GM13976 (cell line): ENCODE results near the gene SOCS1.

Source experiments
- DNase-seq: peaks from one replicate; pipeline ENCODE4 v3.0.0; 2012; ENCODE audit warnings: low spot score
- in situ Hi-C: fragments of 300-500 bp; cut with MboI; formaldehyde crosslinking; loops from one replicate; pipeline ENCODE4 v1.12.0; 2022; ENCODE audit warnings: low sequenced_read_pairs, mixed read lengths, inconsistent platforms; ENCODE audit not compliant: unreplicated experiment
- TF ChIP-seq, protein P1 (sequence below): IDR thresholded peaks from 2 replicates; pipeline ENCODE4 v1.5.1; 2012; ENCODE audit warnings: borderline replicate concordance, mild to moderate bottlenecking; ENCODE audit not compliant: insufficient read depth; ENCODE audit errors: extremely low read depth, missing control alignments, control extremely low read depth

The SOCS1 gene

DNA sequence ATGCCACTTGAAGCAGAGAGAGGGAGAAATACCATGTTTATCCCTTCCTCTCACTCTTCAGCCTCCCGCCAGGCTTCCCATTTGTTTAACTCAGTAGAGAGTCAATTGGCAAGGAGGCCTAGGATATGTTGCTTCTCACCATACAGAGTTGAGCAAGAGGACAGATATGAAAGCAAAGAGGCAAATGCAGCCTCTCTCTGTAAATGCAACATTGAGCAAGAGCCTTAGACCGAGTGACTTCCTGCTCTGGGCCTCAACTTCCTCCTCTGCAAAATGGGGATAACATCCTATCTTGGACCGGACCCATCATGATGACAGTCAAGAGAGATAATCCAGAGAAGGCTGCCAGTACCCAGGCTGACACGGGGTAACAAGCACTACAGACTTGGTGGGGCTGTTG lies 36.8 kb downstream of the SOCS1 start:
- TF ChIP-seq, protein P1, sequence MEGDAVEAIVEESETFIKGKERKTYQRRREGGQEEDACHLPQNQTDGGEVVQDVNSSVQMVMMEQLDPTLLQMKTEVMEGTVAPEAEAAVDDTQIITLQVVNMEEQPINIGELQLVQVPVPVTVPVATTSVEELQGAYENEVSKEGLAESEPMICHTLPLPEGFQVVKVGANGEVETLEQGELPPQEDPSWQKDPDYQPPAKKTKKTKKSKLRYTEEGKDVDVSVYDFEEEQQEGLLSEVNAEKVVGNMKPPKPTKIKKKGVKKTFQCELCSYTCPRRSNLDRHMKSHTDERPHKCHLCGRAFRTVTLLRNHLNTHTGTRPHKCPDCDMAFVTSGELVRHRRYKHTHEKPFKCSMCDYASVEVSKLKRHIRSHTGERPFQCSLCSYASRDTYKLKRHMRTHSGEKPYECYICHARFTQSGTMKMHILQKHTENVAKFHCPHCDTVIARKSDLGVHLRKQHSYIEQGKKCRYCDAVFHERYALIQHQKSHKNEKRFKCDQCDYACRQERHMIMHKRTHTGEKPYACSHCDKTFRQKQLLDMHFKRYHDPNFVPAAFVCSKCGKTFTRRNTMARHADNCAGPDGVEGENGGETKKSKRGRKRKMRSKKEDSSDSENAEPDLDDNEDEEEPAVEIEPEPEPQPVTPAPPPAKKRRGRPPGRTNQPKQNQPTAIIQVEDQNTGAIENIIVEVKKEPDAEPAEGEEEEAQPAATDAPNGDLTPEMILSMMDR, result no peak
- DNase-seq, result no peak
- in situ Hi-C loops, result no loop called here

DNA sequence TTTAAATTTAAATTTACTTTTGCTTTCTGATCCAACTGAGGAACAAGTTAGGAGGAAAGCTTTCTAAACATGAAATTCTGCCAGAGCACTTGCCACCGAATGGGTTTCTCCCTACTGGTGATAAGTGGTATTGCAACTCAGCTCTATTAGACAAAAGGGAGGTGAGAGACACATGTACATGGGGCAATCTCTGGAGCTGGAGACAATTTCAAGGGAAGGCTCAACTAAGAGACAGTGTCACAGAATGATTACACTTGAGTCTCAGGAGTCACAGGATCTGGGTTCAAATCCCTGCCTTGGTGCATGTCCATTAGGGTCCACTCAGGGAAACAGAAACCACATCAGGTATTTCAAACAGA lies 37.4 kb downstream of the SOCS1 start:
- in situ Hi-C loops, result no loop called here
- TF ChIP-seq, protein P1, result no peak
- DNase-seq, result no peak

DNA sequence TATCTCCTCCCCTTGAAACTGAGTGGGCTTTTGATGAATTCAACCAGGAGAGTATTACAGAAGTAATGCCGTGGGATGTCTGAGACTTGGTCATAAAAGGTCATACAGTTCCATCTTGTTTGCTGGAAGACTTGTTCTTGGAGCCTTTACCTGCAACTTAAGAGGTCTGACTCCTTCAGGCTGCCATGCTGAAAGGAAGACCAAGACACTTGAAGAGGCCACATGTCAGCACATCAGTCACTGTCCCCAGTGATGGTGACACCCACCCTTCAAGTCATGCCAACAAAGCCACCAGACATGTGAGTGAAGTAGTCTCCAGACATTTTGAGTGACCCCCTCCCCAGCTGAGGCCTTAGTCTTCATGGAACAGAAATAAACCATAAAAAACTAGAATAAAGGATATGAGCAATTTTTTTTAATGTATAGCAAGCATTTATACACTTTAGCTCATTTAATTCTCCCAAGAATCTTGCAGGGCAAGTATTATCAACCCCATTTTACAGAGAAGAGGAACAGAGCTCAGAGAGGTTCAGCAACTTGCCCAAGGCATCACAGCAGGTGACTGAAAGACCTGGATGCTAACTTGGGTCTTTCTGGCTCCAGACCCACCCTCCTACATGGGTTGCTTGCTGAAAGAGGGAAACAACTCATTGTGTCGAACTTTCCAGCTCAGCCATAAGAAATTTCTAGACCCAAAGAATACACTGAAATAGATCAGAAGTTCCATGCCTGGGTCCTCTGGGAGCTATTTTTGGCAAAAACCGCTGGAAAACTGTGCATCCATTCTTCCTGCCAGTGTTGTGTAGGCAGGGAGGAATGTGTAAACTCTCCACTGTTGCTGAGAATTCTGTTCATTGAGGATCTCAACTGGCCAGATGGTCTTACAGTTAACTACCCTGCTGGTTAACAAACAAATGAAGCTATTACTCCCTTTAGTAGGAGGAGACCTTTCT lies 38.1 kb downstream of the SOCS1 start:
- in situ Hi-C loops, result no loop called here
- TF ChIP-seq, protein P1, result no peak
- no peak for DNase-seq

DNA sequence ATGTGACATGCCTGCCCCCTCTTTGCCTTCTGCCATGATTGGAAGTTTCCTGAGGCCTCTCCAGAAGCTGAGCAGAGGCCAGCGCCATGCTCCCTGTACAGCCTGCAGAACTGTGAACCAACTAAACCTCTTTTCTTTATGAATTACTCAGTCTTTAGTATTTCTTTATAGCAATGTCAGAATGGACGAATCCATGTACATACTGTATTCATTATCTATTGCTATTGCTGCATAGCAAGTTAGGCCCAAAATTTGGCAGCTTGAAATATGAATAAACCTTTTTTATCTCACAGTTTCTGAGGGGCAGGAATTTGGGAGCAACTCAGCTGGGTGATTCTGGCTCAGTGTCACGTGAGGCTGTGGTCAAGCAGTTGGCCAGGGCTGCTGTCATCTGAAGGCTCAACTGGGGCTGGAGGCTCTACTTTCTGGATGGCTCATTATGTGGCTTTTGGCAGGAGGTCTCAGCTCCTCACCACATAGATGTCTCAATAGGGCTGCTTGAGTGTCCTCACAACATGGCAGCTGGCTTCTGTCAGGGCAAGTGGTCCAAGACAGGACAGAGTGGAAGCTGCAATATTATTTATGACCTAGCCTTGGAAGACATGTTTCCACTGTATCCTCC lies 40.0 kb downstream of the SOCS1 start:
- DNase-seq, result no peak
- TF ChIP-seq, protein P1, result no peak
- in situ Hi-C loops, result no loop called here

- in situ Hi-C loops, result no loop called here
- DNase-seq, result no peak
- TF ChIP-seq, protein P1, result no peak
Observed at GRCh38 chr16:11213799-11214198, 42.2 kb downstream of the SOCS1 start.

GRCh38 chr16:11213373-11213772 lies 42.6 kb downstream of the SOCS1 start:
- DNase-seq, result no peak
- TF ChIP-seq, protein P1, result no peak
- in situ Hi-C loops, result no loop called here
